GM12891 (cell line): Measurements from ENCODE around the gene RNF121.
"Not testable (repeated sequence)": the region's sequence is repeated elsewhere in the genome, so short reads cannot be mapped to it uniquely, and the experiment has no call there.

ENCODE experiments used
- PAX5 ChIP-seq: IDR thresholded peaks from 2 replicates; pipeline ENCODE4 v1.6.1; 2011; ENCODE audit warnings: low read length, moderate library complexity, mild to moderate bottlenecking; ENCODE audit not compliant: insufficient read depth, severe bottlenecking
- POLR2A ChIP-seq: IDR thresholded peaks from 2 replicates; pipeline ENCODE4 v1.6.1; 2011; ENCODE audit warnings: low read depth, low read length, control low read depth
- POLR2AphosphoS5 ChIP-seq: IDR thresholded peaks from 2 replicates; pipeline ENCODE4 v1.6.1; 2011; ENCODE audit warnings: low read depth, low read length, control low read depth
- POU2F2 ChIP-seq: IDR thresholded peaks from 2 replicates; pipeline ENCODE4 v1.6.1; 2011; ENCODE audit warnings: low read depth, mild to moderate bottlenecking, control low read depth, low read length, moderate library complexity
- SPI1 ChIP-seq: IDR thresholded peaks from 2 replicates; pipeline ENCODE4 v1.6.1; 2011; ENCODE audit warnings: low read depth, low read length, control low read depth
- TAF1 ChIP-seq: IDR thresholded peaks from 2 replicates; pipeline ENCODE4 v1.6.1; 2011; ENCODE audit warnings: low read depth, low read length, control low read depth

- not testable (repeated sequence) for TF ChIP-seq POLR2A, TAF1, POLR2AphosphoS5, PAX5, POU2F2, SPI1
Measured at GRCh38 chr11:71888335-71889010, 40.4 kb upstream of the RNF121 start.
